OCI-LY3 (cell line): ENCODE data around the gene PLP2.

Experiments
- CTCF ChIP-seq: fragments of 200-600, 300-600 bp; sonication (generic); IDR thresholded peaks from 2 replicates; pipeline ENCODE4 v1.5.1; 2014; ENCODE audit warnings: antibody characterized with exemption, low read length, low read depth
- EZH2phosphoT487 ChIP-seq: fragments of 200-600 bp; shearing (Covaris generic); IDR thresholded peaks from 2 replicates; pipeline ENCODE4 v1.6.1; 2018; ENCODE audit warnings: antibody characterized with exemption, mixed run types, low read depth

- TF ChIP-seq CTCF (no peak), EZH2phosphoT487 (no peak)
Observed at GRCh38 chrX:49179358-49179757, 7.7 kb downstream of the PLP2 start.
